Activated CD8-positive, alpha-beta memory T cell treated with anti-CD3 and anti-CD28 coated beads for 48 hours (primary cell): ENCODE results near the gene OPRM1.
"Not testable (repeated sequence)": the region's sequence is repeated elsewhere in the genome, so short reads cannot be mapped to it uniquely, and the experiment has no call there.

ENCODE experiments used
- DNase-seq, 3 experiments: peaks; one replicate each; pipeline ENCODE4 v3.0.0-alpha.2; 2020; ENCODE audit warnings: low read depth in 2 of 3, low spot score in 2 of 3

OPRM1 gene

GRCh38 chr6:154140743-154141142 lies 101.7 kb downstream of the OPRM1 start:
- DNase-seq, result no peak

GRCh38 chr6:154143753-154144152 lies 104.7 kb downstream of the OPRM1 start:
- no peak for DNase-seq

GRCh38 chr6:154154389-154154967 lies 115.4 kb downstream of the OPRM1 start:
- DNase-seq, result no peak

- peak in 2 of 3 experiments; percentile 28 to 33 for DNase-seq
Observed at GRCh38 chr6:154156135-154156896, 117.3 kb downstream of the OPRM1 start.

GRCh38 chr6:154157082-154157481 lies 118.0 kb downstream of the OPRM1 start:
- no peak for DNase-seq

GRCh38 chr6:154157706-154158105 lies 118.7 kb downstream of the OPRM1 start:
- no peak for DNase-seq

- DNase-seq, result no peak
Observed at GRCh38 chr6:154159126-154159525, 120.1 kb downstream of the OPRM1 start.

GRCh38 chr6:154161689-154162088 lies 122.6 kb downstream of the OPRM1 start:
- no peak for DNase-seq

GRCh38 chr6:154164397-154164796 lies 125.4 kb downstream of the OPRM1 start:
- DNase-seq, result no peak

- DNase-seq, result no peak
Observed at GRCh38 chr6:154165478-154165877, 126.4 kb downstream of the OPRM1 start.

GRCh38 chr6:154166140-154166539 lies 127.1 kb downstream of the OPRM1 start:
- no peak for DNase-seq

- DNase-seq, result no peak
Observed at GRCh38 chr6:154167126-154167525, 128.1 kb downstream of the OPRM1 start.

GRCh38 chr6:154169193-154169847 lies 130.3 kb downstream of the OPRM1 start:
- peak in 1 of 3 experiments; percentile 14 for DNase-seq

- DNase-seq, result no peak
Observed at GRCh38 chr6:154170106-154170505, 131.1 kb downstream of the OPRM1 start.

GRCh38 chr6:154172393-154172792 lies 133.4 kb downstream of the OPRM1 start:
- DNase-seq, result not testable (repeated sequence)

GRCh38 chr6:154179434-154179833 lies 140.4 kb downstream of the OPRM1 start:
- no peak for DNase-seq

- no peak for DNase-seq
Observed at GRCh38 chr6:154187203-154187602, 148.2 kb downstream of the OPRM1 start.

- DNase-seq, result no peak
Observed at GRCh38 chr6:154187714-154188113, 148.7 kb downstream of the OPRM1 start.

- no peak for DNase-seq
Observed at GRCh38 chr6:154196333-154196885, 157.4 kb downstream of the OPRM1 start.

- no peak for DNase-seq
Observed at GRCh38 chr6:154197196-154197860, 158.3 kb downstream of the OPRM1 start.

GRCh38 chr6:154201688-154202087 lies 162.6 kb downstream of the OPRM1 start:
- DNase-seq, result not testable (repeated sequence)
